Measurements from ENCODE around the gene TMEM98. TPM values are rescaled to one million over a fixed set of nuclear protein-coding genes. Genes with fewer than 3 reads are reported as not detected.

The TMEM98 gene
- polyA plus RNA-seq, 1 donor (not counting 4 experiments of a cell fraction or from before 2014, with no cell fraction given) = 66.8 TPM

DNA sequence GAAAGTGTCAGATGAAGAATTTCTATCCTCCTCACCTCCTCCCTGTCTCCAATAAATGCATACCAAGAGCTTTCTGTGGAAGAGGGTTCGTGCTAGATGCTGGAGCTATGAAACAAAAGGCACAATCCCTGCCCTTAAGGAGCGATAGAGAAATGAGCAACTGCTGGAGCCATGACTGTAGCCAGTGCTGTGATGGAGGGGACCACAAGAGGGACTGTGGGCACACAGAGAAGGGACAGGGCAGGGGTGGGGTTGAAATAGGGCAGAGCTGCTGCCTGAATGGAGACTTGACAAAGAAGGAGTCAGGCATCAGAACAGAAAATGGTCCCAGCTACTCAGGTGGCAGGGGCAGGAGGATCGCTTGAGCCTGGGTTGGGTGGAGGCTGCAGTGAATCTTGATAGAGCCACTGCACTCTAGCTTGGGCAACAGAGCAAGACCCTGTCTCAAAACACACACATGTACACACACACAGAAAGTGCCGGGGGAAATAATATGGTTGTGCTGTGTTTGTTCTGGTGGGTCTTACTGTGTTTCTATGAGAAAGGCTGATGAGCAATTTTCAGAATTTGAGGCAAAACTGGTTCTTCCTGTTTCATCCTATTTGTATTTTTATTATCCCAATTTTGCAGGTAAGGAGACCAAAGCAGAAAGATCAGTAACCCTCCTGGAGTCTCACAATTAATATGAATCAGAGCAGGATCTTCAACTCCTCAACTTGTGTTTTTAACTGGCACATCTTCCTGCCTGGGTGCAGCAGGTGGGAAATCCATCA is 16.5 kb downstream of the TMEM98 start:
- DNase-seq (ENCODE audit: low read depth, low spot score) = no peak
- Histone ChIP-seq H2AFZ (ENCODE audit: control insufficient read depth, low read length) (no peak overlapping the region), H3K4me2 (ENCODE audit: control insufficient read depth, extremely low read depth, insufficient read depth, low read depth, low read length) (no peak overlapping the region)

DNA sequence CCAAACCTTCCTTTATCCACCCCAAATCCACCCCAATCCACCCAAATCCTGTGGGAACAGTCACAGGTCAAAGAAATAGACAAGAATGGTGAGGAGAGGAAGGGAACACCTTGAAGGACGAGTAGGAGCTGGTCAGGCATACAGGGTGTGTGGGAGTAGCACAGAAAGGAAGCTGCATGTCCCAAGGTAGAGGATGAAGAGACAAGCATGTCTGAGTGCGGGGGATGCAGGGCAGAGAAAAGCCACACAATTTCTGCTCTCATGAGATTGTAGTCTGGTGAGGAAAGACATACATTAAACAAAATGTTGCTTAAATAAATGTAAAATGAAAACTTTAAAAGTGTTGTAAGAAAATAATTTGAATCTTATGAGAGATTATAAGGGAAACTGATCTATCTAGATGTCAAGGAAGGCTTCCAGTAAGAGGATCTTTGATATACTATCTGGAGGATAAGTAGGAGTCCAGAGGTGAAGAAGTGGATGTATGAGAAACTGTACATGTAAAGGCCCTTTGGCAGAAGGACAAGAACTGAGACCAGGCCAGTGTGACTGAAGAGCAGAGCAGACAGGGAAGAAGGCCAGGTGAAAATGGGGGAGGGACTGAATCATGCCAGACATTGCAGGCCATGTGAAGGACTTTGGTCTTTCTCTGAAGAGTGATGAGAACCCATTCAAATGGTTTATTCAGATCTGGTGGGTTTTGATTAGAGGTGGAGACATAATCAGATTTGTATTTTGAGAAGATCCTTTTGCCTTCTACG is 18.6 kb downstream of the TMEM98 start:
- FAIRE-seq (no peak), DNase-seq (ENCODE audit: low read depth, low spot score) (no peak)
- dilution Hi-C loops (cut with MboI; ENCODE audit: extremely low pct_ligation_motif_present, low sequenced_read_pairs) = no loop called here
- H3K4me1 ChIP-seq (ENCODE audit: control insufficient read depth, extremely low read depth, insufficient read depth, low read length) = peaks cover 11% of the 10 kb centered on the region
- H3K36me3 ChIP-seq (ENCODE audit: control insufficient read depth in 2 of 2, extremely low read depth in 1 of 2, insufficient read depth in 2 of 2, low read length in 2 of 2) = no peaks in the 10 kb centered on the region
- H3K27me3 ChIP-seq (ENCODE audit: control insufficient read depth, extremely low read depth, insufficient read depth, low read length) = no peaks in the 10 kb centered on the region
- H4K20me1 ChIP-seq (ENCODE audit: control insufficient read depth, extremely low read depth, insufficient read depth, low read length) = no peaks in the 10 kb centered on the region
- no peak overlapping the region for H3K9ac ChIP-seq (ENCODE audit: control insufficient read depth, extremely low read depth, insufficient read depth, low read length)
- H3K27ac ChIP-seq (ENCODE audit: control insufficient read depth, insufficient read depth, low read length) = no peak overlapping the region
- H3K79me2 ChIP-seq (ENCODE audit: control insufficient read depth, insufficient read depth, low read length) = no peaks in the 10 kb centered on the region
- H3K4me3 ChIP-seq (ENCODE audit: control insufficient read depth in 2 of 3, extremely low read depth in 1 of 3, insufficient read depth in 2 of 3, low read depth in 1 of 3, low read length in 3 of 3) = no peak overlapping the region
- no peaks in the 10 kb centered on the region for H3K9me3 ChIP-seq (ENCODE audit: control insufficient read depth, low read depth, low read length)
- no peak overlapping the region for H3K4me2 ChIP-seq (ENCODE audit: control insufficient read depth, extremely low read depth, insufficient read depth, low read depth, low read length)
- TF ChIP-seq EZH2 (IDR thresholded peaks at IDR 0.05; ENCODE audit: low read length) = no peak
- TF ChIP-seq, protein P1, sequence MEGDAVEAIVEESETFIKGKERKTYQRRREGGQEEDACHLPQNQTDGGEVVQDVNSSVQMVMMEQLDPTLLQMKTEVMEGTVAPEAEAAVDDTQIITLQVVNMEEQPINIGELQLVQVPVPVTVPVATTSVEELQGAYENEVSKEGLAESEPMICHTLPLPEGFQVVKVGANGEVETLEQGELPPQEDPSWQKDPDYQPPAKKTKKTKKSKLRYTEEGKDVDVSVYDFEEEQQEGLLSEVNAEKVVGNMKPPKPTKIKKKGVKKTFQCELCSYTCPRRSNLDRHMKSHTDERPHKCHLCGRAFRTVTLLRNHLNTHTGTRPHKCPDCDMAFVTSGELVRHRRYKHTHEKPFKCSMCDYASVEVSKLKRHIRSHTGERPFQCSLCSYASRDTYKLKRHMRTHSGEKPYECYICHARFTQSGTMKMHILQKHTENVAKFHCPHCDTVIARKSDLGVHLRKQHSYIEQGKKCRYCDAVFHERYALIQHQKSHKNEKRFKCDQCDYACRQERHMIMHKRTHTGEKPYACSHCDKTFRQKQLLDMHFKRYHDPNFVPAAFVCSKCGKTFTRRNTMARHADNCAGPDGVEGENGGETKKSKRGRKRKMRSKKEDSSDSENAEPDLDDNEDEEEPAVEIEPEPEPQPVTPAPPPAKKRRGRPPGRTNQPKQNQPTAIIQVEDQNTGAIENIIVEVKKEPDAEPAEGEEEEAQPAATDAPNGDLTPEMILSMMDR (optimal IDR thresholded peaks at IDR 0.05 in 1 of 3, IDR thresholded peaks at IDR 0.05 in 1 of 3, conservative IDR thresholded peaks at IDR 0.05 in 1 of 3; ENCODE audit: extremely low read depth in 1 of 3, insufficient read depth in 2 of 3, low read length in 3 of 3) = no peak
- H3K9me1 ChIP-seq (ENCODE audit: control insufficient read depth, extremely low read depth, insufficient read depth, low read length) = no peaks in the 10 kb centered on the region
- H2AFZ ChIP-seq (ENCODE audit: control insufficient read depth, low read length) = no peak overlapping the region

More for the DNA sequence above, 16.5 kb downstream of the TMEM98 start:
- no peaks in the 10 kb centered on the region for H3K79me2 ChIP-seq (ENCODE audit: control insufficient read depth, insufficient read depth, low read length)
- H3K27me3 ChIP-seq (ENCODE audit: control insufficient read depth, extremely low read depth, insufficient read depth, low read length) = no peaks in the 10 kb centered on the region
- FAIRE-seq = no peak
- dilution Hi-C loops (cut with MboI; ENCODE audit: extremely low pct_ligation_motif_present, low sequenced_read_pairs) = no loop called here
- TF ChIP-seq, protein P1 (optimal IDR thresholded peaks at IDR 0.05 in 1 of 3, IDR thresholded peaks at IDR 0.05 in 1 of 3, conservative IDR thresholded peaks at IDR 0.05 in 1 of 3; ENCODE audit: extremely low read depth in 1 of 3, insufficient read depth in 2 of 3, low read length in 3 of 3) = no peak
- no peak for TF ChIP-seq EZH2 (IDR thresholded peaks at IDR 0.05; ENCODE audit: low read length)
- no peaks in the 10 kb centered on the region for H4K20me1 ChIP-seq (ENCODE audit: control insufficient read depth, extremely low read depth, insufficient read depth, low read length)
- no peak overlapping the region for H3K9ac ChIP-seq (ENCODE audit: control insufficient read depth, extremely low read depth, insufficient read depth, low read length)
- H3K36me3 ChIP-seq (ENCODE audit: control insufficient read depth in 2 of 2, extremely low read depth in 1 of 2, insufficient read depth in 2 of 2, low read length in 2 of 2) = peaks cover 0 to 6% of the 10 kb centered on the region in 2 experiments
- no peak overlapping the region for H3K4me3 ChIP-seq (ENCODE audit: control insufficient read depth in 2 of 3, extremely low read depth in 1 of 3, insufficient read depth in 2 of 3, low read depth in 1 of 3, low read length in 3 of 3)
- no peak overlapping the region for H3K27ac ChIP-seq (ENCODE audit: control insufficient read depth, insufficient read depth, low read length)
- H3K9me3 ChIP-seq (ENCODE audit: control insufficient read depth, low read depth, low read length) = no peaks in the 10 kb centered on the region
- peaks cover 11% of the 10 kb centered on the region for H3K4me1 ChIP-seq (ENCODE audit: control insufficient read depth, extremely low read depth, insufficient read depth, low read length)
- no peaks in the 10 kb centered on the region for H3K9me1 ChIP-seq (ENCODE audit: control insufficient read depth, extremely low read depth, insufficient read depth, low read length)
